Natural killer cell treated with Interleukin-12 subunit alpha and Interleukin-12 subunit beta and Interleukin-15 and Interleukin-18, amount 100 ng/mL, for 72 hours (primary cell): ENCODE measurements around the gene PMEPA1. TPM values are rescaled to one million over a fixed set of nuclear protein-coding genes. Genes with fewer than 3 reads are reported as not detected.
"Not testable (repeated sequence)": the region's sequence is repeated elsewhere in the genome, so short reads cannot be mapped to it uniquely, and the experiment has no call there.

Experiments used
- ATAC-seq, 2 donors: fragments of 150-1000 bp; cut with Tn5 transposase in 1 of 2; sonication (Bioruptor Pico), chemical (Tn5 transposase) in 1 of 2; 2 replicates each; pipeline ENCODE4 v1.10.0; 2021
- DNase-seq: peaks from one replicate; pipeline ENCODE4 v3.0.0; 2022; ENCODE audit warnings: low spot score
- H3K27ac Mint-ChIP-seq, 2 donors: 1 replicate in 1 of 2; 2 replicates in 1 of 2; pipeline ENCODE4 v1.8.0; 2022; ENCODE audit warnings: mixed read lengths in 2 of 2, mild to moderate bottlenecking in 1 of 2, moderate library complexity in 1 of 2
- H3K27me3 Mint-ChIP-seq, 2 donors: 1 replicate in 1 of 2; 2 replicates in 1 of 2; pipeline ENCODE4 v1.8.0; 2022; ENCODE audit warnings: mixed read lengths in 2 of 2
- H3K36me3 Mint-ChIP-seq: one replicate; pipeline ENCODE4 v1.8.0; 2022; ENCODE audit warnings: mixed read lengths
- H3K4me1 Mint-ChIP-seq, 2 donors: 1 replicate in 1 of 2; 2 replicates in 1 of 2; pipeline ENCODE4 v1.8.0; 2022; ENCODE audit warnings: low read depth in 2 of 2, mixed read lengths in 2 of 2, mild to moderate bottlenecking in 1 of 2
- H3K4me3 Mint-ChIP-seq: one replicate; pipeline ENCODE4 v1.8.0; 2022; ENCODE audit warnings: mixed read lengths
- H3K9me3 Mint-ChIP-seq: 2 replicates; pipeline ENCODE4 v1.8.0; 2022; ENCODE audit warnings: mixed read lengths
- total RNA-seq, 2 donors: library from RNA; stranded (reverse); gene quantifications; one replicate each; pipeline ENCODE4 v1.2.3, GENCODE V29; 2022

The PMEPA1 gene
- total RNA-seq, 2 donors from 2014 or later: 0.08 TPM; not detected in 1

DNA sequence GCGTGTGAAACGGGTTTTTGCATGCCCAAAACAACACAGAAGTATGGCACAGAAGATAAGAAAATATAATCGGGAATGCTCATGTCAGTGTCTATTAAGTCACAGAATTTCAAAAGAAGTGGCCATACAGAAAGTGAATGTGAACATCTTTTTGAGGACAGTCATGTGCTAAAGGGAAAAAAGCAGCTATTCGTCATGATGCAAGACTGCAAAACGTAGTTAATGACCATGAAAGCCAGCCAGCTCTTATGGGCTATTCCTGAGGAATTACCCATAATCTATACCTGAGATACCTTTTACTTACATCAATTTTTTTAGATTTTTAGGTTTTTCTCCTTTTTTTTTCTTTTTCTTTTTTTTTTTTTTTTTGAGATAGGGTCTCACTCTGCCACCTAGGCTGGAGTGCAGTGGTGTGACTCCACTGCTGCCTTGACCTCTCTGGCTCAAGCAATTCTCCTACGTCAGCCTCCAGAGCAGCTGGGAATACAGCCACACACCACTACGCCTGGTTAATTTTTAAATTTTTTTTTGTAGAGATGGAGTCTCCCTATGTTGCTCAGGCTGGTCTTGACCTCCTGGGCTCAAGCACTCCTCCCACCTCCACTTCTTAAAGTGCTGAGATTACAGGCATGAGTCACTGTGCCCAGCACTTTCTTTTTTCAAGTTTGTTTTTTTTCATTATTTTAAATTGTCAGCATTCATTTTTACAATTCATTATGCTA lies 71.5 kb downstream of the PMEPA1 start:
- Mint-ChIP-seq H3K36me3 (peaks cover 27% of the 10 kb centered on the region), H3K4me1 (peaks cover 0 to 2% of the 10 kb centered on the region in 2 donors), H3K27me3 (peaks cover 15 to 18% of the 10 kb centered on the region in 2 donors), H3K9me3 (peaks cover 7% of the 10 kb centered on the region), H3K27ac (no peak overlapping the region), H3K4me3 (no peak overlapping the region)
- DNase-seq (no peak), ATAC-seq (no peak)

DNA sequence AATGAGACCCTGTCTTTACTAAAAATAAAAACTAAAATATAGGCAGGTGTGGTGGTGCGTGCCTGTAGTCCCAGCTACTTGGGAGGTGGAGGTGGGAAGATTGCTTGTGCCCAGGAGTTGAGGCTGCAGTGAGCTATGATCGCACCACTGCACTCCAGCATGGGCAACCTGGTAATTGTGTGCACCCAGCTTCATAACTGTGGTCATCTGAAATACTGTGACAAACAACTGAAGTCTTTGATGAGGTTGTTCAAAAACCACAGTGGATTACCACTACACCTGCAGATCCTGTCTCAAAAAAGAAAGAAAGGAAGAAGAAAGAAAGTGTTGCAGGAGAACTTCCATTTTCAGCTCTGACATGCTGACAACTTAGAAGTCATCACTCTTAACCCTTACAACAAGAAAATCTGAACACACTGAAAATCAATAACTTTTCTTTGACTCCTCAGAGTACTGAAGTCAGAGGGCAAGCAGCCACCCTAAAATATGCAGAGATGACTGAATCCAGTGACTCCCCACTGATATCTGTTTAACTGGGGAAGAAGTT lies 75.8 kb downstream of the PMEPA1 start:
- Mint-ChIP-seq H3K27ac (no peak overlapping the region), H3K4me1 (peaks cover 13 to 27% of the 10 kb centered on the region in 2 donors), H3K27me3 (peaks cover 13 to 18% of the 10 kb centered on the region in 2 donors), H3K36me3 (peaks cover 22% of the 10 kb centered on the region), H3K9me3 (peaks cover 7% of the 10 kb centered on the region), H3K4me3 (no peak overlapping the region)
- ATAC-seq (no peak), DNase-seq (no peak)

DNA sequence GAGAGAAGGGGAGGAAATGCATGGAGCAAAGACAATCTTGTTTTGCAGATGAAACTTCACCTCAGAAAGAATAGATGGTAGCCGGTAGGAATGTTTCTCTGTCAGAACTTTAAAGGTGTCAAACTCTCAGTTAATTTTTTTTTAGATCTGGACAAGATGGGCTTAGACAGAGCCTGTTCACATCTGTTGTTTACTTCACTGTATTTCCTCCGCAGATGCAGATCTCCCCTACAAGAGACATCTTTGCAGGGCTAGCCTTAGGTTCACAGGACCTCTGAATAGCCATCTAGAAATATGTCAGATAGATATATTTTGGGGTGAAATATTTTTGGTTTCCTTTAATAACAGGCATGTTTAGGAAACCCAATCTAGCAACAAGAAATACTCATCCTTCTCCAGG lies 77.5 kb downstream of the PMEPA1 start:
- peaks cover 9 to 13% of the 10 kb centered on the region in 2 donors for H3K27me3 Mint-ChIP-seq
- ATAC-seq (no peak), DNase-seq (no peak)
- peaks cover 25 to 37% of the 10 kb centered on the region in 2 donors for H3K4me1 Mint-ChIP-seq
- peaks cover 7% of the 10 kb centered on the region for H3K9me3 Mint-ChIP-seq
- no peak overlapping the region for H3K4me3 Mint-ChIP-seq
- H3K27ac Mint-ChIP-seq: no peak overlapping the region
- H3K36me3 Mint-ChIP-seq: peaks cover 21% of the 10 kb centered on the region

DNA sequence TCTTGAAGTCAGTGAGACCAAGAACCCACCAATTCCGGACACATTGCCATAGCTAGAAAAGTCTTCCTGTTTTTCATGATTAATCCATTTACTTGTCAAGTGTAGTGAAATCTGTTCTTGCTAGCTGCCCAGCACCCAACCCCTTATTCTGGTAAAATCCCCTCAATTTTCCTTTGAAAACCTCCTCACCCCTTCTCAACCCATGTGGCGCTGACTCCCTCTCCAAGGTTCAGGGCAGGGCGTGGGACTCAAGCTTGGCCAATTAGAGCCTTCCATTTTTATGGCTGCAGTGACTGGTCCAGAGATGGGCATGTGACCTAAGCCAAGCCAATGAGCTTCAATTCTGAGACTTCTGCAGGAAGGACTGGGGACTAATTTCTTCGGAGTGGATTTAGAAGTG lies 79.8 kb downstream of the PMEPA1 start:
- H3K4me3 Mint-ChIP-seq: peak overlapping the region; percentile 82
- peak; percentile 56 to 78 for ATAC-seq
- no peak for DNase-seq
- peaks cover 0 to 2% of the 10 kb centered on the region in 2 donors for H3K27me3 Mint-ChIP-seq
- H3K36me3 Mint-ChIP-seq: peaks cover 4% of the 10 kb centered on the region
- H3K9me3 Mint-ChIP-seq: peaks cover under 1% of the 10 kb centered on the region
- H3K4me1 Mint-ChIP-seq: peaks cover 40 to 47% of the 10 kb centered on the region in 2 donors
- peak overlapping the region; percentile 86 to 96 for H3K27ac Mint-ChIP-seq

DNA sequence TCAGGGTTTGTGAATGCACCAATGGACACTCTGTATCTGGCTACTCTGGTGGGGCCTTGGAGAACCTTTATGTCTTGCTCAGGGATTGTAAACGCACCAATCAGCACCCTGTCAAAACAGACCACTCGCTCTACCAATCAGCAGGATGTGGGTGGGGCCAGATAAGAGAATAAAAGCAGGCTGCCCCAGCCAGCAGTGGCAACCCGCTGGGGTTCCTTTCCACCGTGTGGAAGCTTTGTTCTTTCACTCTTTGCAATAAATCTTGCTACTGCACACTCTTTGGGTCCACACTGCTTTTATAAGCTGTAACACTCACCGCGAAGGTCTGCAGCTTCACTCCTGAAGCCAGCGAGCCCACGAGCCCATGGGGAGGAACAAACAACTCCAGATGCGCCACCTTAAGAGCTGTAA lies 80.3 kb downstream of the PMEPA1 start:
- not testable (repeated sequence) for DNase-seq
- H3K4me1 Mint-ChIP-seq: peaks cover 41 to 47% of the 10 kb centered on the region in 2 donors

DNA sequence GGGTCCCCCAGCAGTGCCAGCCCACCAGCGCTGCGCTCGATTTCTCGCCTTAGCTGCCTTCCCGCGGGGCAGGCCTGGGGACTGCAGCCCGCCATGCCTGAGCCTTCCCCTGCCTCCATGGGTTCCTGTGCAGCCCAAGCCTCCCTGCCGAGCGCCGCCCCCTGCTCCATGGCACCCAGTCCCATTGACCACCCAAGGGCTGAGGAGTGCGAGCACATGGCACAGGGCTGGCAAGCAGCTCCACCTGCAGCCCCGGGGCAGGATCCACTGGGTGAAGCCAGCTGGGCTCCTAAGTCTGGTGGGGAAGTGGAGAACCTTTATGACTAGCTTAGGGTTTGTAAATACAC lies 80.9 kb downstream of the PMEPA1 start:
- not testable (repeated sequence) for H3K9me3 Mint-ChIP-seq, ATAC-seq, DNase-seq, H3K27me3 Mint-ChIP-seq, H3K36me3 Mint-ChIP-seq
- peak overlapping the region; percentile 82 for H3K4me3 Mint-ChIP-seq
- H3K27ac Mint-ChIP-seq: peak overlapping the region; percentile 86 to 96
- H3K4me1 Mint-ChIP-seq: peaks cover 43 to 47% of the 10 kb centered on the region in 2 donors

More for the DNA sequence above, 80.3 kb downstream of the PMEPA1 start:
- H3K4me3 Mint-ChIP-seq: peak overlapping the region; percentile 82
- not testable (repeated sequence) for ATAC-seq, H3K9me3 Mint-ChIP-seq, H3K27me3 Mint-ChIP-seq, H3K36me3 Mint-ChIP-seq
- peak overlapping the region; percentile 86 to 96 for H3K27ac Mint-ChIP-seq

DNA sequence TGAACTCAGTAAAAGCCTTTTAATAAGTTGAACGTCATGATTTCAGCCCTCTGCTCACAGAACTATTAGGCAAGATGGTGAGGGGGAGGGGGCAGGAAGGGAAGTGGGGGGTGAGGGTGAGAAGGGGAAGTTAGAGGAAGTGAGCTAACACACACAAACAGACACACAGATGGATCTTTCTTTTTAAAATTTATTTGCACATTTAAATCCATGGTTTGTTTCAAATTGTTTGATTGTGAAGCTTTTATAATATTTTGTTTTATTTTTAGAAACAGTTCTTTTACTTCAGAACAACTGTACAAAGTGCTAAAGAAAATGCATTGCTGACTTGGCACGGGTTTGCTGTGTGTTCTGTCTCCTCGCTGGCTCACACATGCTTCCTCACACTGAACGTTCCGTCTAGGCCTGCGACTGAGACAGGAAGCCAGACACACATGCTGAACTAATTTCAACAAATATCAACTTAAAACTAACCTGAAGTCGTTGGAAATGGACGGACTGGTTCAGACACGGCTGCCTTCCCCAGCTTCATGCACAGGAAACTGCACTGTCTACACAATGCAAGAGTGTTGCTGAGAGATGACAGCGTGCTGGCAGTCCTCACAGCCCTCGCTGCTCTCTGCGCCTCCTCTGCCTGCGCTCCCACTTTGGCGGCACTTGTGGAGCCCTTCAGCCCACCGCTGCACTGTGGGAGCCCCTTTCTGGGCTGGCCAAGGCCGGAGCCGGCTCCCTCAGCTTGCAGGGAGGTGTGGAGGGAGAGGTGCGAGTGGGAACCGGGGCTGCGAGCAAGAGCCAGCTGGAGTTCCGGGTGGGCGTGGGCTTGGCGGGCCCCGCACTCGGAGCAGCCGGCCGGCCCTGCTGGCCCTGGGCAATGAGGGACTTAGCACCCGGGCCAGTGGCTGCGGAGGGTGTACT lies 81.5 kb downstream of the PMEPA1 start:
- peak overlapping the region; percentile 91 to 96 for H3K27ac Mint-ChIP-seq
- peaks cover 0 to 2% of the 10 kb centered on the region in 2 donors for H3K27me3 Mint-ChIP-seq
- DNase-seq (peak; percentile 76), ATAC-seq (peak; percentile 88 to 90)
- no peaks in the 10 kb centered on the region for H3K36me3 Mint-ChIP-seq
- peaks cover 43 to 45% of the 10 kb centered on the region in 2 donors for H3K4me1 Mint-ChIP-seq
- peak overlapping the region; percentile 88 for H3K4me3 Mint-ChIP-seq
- H3K9me3 Mint-ChIP-seq: no peaks in the 10 kb centered on the region

DNA sequence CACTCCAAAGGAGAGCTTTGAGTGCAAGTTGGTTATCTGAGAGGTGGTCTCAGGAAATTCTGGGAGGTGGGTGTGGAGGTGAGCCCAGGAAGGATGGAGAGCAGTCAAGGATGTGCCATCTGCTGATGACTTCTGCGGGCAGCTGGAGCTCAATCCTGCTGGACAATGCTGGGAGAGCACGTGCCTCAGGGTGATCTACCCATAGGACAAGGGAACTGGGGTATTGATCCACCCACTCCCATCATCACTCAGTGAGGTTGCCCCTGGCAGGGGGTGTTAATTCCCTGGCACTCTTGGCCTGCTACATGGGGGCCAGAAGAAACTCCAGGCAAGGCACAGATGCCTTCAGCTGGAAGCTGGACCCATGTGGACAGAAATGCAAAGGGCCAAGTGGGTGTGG lies 82.5 kb downstream of the PMEPA1 start:
- Mint-ChIP-seq H3K27ac (peak overlapping the region; percentile 91 to 96), H3K27me3 (peaks cover 0 to 2% of the 10 kb centered on the region in 2 donors), H3K4me3 (peak overlapping the region; percentile 88), H3K9me3 (no peaks in the 10 kb centered on the region), H3K4me1 (peaks cover 48 to 50% of the 10 kb centered on the region in 2 donors), H3K36me3 (no peaks in the 10 kb centered on the region)
- DNase-seq (no peak), ATAC-seq (no peak)

DNA sequence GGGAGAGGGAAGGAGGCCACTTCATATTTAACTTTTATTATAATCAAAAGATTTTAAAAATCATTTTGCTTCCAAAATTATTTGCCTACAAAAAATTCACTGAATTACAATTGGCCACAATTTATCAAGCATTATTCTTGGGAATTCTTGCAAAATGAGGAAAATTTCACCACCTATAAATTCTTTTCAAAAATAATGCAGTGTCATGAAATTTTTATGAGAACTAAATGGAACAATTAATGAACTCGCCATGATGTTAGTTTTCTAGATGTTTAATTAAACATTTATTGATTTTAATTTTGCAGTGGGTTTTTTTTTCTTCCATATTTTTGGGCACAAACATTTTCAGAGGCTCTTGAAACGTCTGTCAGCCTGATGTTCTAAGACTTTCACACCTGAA lies 83.8 kb downstream of the PMEPA1 start:
- H3K4me3 Mint-ChIP-seq: no peak overlapping the region
- H3K36me3 Mint-ChIP-seq: no peaks in the 10 kb centered on the region
- no peak for ATAC-seq
- peak overlapping the region; percentile 77 to 96 for H3K27ac Mint-ChIP-seq
- no peaks in the 10 kb centered on the region for H3K9me3 Mint-ChIP-seq
- no peak for DNase-seq
- peaks cover 51 to 54% of the 10 kb centered on the region in 2 donors for H3K4me1 Mint-ChIP-seq
- H3K27me3 Mint-ChIP-seq: no peaks in the 10 kb centered on the region

DNA sequence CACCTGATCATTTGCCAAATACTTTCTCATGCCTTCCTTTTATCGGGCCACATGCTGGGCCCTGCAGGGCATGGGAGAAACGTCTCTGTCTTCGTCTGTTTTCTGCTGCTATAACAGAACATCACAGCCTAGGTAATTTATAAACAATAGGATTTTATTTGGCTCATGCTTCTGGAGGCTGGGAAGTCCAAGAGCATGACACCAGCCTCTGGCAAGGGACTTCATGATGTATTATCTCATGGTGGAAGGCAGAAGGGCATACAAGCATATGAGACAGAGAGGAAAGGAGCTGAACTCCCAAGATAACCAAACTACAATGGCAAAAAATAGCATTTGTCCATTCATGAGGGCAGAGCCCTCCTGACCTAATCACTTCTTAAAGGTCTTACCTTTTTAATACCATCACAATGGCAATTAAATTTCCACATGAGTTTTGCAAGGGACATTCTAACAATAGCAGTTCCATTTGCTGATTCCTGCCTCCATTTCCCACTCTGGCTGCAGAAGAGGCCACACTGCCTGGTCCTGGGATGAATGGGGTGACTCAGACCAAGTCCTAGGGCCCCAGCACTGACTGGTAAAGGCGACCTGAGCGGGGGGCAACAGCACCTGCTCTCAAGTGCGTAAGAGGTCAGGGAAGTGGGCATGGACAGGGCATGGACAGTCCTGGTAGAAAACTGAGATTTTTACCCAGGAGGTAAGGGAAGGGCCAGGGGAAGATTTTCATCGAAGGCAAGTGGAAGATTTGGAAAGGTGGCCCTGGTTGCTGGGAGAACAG lies 84.4 kb downstream of the PMEPA1 start:
- no peak for DNase-seq
- H3K27ac Mint-ChIP-seq: peak overlapping the region; percentile 77 to 96
- H3K4me1 Mint-ChIP-seq: peaks cover 51 to 57% of the 10 kb centered on the region in 2 donors
- no peaks in the 10 kb centered on the region for H3K27me3 Mint-ChIP-seq
- H3K36me3 Mint-ChIP-seq: no peaks in the 10 kb centered on the region
- ATAC-seq: no peak
- H3K9me3 Mint-ChIP-seq: no peaks in the 10 kb centered on the region
- no peak overlapping the region for H3K4me3 Mint-ChIP-seq

DNA sequence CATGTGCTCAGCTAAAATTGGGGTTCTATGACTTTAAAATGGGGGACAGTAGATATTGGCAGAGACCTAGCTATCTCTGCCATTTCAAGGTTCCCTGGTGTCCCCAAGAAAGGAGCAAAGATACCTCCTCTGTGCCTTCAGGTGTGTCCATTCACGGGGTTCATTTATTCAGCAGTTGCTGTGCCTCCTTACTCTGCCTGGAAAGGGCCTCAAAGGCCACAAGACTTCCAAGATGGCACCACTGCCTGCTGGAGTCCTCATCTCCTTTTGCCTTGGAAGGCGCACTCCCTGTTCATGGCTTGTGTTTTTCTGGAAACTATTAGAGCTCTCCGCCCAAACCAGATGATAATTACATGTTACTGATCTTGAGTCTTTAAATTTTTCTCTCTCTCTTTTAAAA lies 85.7 kb downstream of the PMEPA1 start:
- Mint-ChIP-seq H3K4me1 (peaks cover 48 to 55% of the 10 kb centered on the region in 2 donors), H3K27me3 (no peaks in the 10 kb centered on the region), H3K4me3 (no peak overlapping the region), H3K27ac (no peak overlapping the region), H3K36me3 (no peaks in the 10 kb centered on the region), H3K9me3 (no peaks in the 10 kb centered on the region)
- ATAC-seq (no peak), DNase-seq (no peak)

DNA sequence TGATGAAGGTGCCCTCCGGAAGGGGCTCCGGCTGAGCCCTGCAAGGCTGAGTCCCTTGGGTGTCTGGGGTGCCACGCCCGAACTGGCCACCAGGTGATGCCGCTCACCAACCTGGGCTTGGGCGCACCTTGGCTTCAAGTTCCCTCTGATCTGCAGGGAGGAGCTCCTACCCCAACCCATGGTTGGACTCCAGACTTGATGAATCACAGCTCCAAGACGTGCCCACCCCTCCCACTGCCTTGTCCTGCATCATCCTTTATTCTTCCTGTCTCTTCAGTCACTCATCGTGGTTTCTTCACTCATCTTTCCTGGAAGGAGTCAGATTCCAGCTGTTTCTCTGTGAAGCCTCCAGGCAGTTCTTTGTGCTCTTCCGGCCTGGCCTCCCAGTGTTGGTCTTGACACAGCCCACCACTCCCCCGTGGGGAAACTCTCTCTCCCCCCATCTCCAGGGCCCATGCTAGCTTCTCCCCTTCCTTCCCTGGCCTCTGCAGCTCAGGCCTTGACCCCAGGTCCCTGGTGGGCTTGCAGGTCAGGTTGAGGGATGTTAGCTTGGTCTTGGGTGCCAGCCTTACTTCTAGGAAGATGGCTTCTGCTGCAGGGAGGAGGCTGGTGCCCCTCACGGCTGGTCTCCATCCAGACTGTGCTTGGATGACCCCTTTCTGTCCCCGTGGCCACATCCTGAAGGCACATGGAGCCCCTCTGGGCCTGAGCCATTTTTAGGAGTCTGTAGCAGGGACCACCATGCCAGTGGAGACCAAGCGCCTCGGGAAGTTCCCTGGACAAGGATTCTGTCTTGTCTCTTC lies 87.0 kb downstream of the PMEPA1 start:
- no peaks in the 10 kb centered on the region for H3K27me3 Mint-ChIP-seq
- H3K4me3 Mint-ChIP-seq: peak overlapping the region; percentile 21
- H3K36me3 Mint-ChIP-seq: no peaks in the 10 kb centered on the region
- peaks cover 52 to 58% of the 10 kb centered on the region in 2 donors for H3K4me1 Mint-ChIP-seq
- no peaks in the 10 kb centered on the region for H3K9me3 Mint-ChIP-seq
- H3K27ac Mint-ChIP-seq: peak overlapping the region in 1 of 2 donors; percentile 58
- ATAC-seq: no peak
- DNase-seq: no peak
